UCSD-AML1 (cell line): ENCODE data around the gene ABLIM1.

Source experiments
- DNase-seq: peaks from one replicate; lab custom pipeline; 2025; ENCODE audit not compliant: unreplicated experiment; lab: John Stamatoyannopoulos, UW

The ABLIM1 gene

DNA sequence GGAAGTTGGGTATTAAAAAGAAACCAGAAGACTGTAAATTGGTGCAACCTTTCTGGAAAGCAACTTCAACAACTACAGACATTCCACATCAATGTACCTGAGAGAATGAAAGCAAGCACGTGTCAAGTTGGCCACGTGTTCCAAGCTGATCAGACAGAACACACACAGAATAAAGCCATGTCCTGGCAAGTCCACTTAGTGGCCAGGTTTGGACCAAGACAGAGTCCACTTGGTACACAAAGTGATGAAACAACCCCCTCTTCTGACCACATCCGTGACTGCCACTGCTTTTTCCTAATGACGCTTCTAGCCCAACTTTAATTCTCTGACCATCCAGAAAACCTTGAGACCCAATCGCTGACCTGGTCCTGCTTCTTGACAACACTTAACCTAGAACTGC, 109.4 kb downstream of the ABLIM1 start:
- peak; percentile 33 for DNase-seq

DNA sequence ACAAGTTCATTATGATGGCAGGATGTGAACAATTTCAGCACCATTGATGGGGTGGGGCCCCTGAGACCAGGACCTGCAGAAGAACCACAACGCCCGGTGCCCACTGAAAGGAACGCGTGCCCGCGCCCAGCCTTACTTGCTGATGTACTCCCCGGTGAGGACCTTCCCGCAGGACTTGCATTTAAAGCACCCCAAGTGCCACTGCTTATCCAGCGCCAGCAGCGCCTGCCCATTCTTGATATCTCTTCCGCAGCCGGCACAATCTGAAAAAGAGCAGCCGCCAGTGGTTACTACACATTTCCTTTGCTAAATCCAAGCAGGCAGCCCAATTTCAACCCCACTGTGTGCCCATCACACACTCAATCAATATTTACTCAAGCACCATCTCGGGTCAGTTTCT, 110.6 kb downstream of the ABLIM1 start:
- peak; percentile 64 for DNase-seq

DNA sequence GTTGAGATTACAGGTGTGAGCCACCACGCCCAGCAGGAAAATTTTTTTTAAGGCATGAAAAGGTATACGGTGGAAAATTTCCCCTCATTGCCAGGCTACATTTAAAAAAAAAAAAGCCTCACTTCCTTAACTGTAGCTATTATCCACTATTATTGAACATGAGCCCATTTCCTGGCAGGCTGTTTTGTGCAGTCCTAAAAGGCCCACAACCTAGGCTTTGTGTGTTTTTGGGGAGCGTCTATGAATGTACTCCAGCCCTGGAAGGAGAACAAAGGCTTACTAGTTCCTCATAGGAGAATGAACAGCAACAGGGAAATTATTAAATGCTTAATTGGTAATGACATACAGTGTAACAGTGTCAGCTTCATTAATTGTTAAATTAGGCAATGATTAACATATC, 111.0 kb downstream of the ABLIM1 start:
- DNase-seq, result no peak

DNA sequence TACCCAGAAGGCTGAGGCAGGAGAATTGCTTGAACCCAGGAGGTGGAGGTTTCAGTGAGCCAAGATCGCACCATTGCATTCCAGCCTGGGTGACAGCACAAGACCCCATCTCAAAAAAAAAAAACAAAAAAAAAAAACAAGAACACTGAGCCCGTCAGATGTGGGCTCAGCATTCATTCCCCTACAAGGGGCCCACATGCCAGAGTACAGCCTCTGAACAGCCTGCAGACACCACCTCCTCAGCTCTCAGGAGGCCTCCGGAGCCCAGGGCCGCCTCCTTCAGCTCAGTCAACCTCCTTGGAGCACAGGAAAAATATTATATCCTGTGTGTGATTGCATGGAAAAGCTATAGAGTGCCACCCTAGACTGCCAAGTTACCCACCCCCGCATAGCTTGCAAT, 112.3 kb downstream of the ABLIM1 start:
- no peak for DNase-seq

DNA sequence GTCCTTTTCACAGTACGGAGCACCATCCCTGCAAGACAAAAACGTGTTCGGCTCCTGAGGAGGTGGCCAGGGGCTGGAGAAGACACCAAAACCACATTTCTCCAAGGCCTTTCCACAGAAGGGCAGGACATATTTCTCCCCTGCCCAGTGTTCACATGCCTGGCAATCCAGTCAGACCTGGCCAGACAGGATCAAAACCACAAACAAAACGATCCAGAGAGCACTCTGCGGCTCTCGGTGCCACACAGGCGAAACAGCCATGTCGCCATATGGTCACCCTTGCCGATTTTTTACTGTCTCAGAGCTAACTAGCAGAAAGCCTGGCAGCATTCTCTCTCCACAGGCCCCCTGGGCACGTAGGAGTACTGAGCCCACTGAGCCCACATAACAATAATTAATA, 113.0 kb downstream of the ABLIM1 start:
- DNase-seq, result no peak

DNA sequence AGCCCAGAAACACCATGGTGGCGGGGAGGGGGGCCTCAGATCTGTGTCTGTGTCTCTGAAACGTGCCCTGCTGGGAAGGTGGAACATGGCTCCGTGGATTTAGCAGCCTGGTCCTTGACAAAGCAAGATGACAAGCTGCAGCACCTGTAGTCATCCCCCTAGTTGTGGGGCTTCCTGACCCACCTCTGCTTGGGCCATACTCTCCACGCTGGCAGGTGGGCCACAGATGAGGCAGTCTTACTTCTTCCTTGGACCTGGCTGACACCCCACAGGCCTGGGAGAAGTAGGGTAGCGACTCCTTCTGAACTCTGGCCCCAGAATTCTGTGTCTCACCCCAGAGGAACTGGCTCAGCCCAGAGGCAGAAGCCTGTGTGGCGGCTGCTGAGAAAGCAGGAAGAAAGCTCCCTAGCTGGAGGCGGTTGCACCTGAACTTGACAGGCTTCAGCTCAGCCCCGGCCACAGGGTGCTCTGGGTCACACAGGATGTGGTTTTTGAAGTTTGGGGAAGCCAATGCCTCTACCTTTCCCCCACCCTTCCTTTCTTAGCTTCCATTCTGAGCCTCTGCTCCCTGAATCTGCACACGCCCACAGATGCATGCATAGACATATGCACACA, 113.9 kb downstream of the ABLIM1 start:
- peak; percentile 85 for DNase-seq

DNA sequence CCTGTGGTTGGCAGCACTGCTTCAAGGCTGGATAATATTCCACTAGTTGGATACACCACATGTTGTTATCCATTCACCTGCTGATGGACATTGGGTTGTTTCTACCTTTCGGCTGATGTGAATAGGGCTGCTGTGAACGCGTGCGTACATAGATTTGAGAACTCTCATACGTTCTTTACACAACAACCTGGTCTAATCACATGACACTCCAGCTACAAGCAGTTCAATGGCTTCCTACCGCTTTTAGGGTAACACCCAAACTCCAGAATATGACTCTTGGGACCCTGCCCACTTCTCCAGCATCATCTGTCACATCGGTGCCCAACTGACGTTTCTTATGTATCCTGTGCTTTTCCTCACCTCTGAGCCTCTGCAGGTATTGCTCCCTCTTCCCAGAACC, 114.6 kb downstream of the ABLIM1 start:
- no peak for DNase-seq

DNA sequence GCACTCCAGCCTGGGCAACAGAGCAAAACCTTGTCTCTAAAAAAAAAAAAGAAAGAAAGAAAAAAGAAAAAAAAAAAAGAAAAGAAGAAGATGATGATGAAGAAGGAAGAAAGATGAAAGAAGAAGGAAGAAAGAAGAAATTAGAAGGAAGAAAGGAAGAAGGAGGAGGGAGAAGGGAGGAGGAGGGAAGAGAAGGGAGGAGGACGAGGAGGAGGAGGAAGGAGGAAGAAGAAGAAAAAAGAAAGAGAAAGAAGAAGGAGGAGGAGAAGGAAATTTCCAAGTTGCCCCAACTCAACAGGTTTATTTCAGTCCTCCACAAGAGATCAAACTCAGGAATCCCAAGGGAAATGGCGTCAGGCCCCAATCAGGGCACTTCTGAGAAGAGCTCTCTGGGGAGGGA, 115.7 kb downstream of the ABLIM1 start:
- DNase-seq, result no peak

DNA sequence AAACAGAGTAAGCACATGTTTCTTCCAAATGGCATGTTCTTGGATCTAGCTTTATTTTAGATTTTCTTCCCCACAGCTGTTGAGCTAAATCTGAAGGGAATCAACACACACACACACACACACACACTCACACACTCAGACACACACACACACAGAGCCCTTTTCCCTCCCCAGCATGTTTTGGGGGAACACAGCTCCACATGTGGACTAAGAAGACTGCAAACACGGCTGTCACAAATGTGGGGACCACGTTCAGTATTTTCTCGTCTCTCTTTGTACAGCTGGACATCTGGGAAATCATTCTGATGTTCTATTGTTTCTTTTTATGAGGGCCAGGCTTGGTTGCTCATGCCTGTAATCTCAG, 116.3 kb downstream of the ABLIM1 start:
- DNase-seq, result no peak

DNA sequence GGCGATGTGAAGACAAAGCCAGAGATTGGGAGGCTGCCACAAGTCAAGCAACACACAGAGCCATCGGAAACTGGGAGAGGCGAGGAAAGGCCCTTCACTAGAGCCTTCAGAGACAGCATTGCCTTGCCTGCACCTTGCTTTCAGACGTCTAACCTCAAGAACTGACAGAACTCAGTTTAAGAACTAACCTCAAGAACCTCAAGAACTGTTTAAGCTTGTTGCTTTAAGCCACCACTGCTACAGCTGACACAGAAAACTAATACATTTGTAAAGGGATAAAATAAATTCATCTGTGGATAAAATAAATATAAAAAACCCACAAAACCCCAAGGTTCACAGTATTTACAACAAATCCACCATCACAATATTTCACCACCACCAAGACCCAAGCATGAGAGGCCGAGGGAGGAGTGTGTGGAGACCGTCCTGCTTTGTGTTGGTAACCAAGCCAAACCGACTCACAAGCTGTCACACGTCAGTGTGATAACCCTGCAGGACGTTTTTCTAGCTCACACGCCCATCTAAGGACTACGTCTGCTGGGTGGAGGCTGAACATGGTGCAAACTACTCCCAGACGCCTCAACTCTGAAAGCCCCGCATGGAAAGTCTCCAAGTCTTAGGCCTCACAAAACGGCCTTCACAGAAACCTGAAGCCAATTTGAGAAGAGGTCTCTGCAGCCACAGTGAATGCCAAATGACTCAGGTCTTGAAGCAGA, 116.8 kb downstream of the ABLIM1 start:
- DNase-seq, result no peak

DNA sequence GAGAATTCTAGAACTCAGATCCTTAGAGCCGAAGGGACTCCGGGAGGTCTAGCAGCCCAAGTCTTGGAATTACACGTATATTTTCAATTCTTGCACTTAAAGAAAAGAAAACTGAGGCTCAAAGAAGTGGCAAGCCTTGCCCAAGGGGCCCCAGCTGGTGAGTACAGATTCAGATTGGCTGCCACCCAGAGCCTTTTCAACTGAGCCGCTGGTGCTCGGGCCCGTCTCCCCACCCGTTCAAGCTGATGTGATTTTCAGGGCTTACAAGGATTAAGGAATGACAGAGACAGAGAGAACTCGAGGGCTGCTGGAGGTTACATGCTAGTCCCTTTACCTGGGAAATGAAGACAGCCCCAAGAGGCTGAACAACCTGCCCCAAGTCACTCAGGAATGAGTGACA, 117.8 kb downstream of the ABLIM1 start:
- no peak for DNase-seq

DNA sequence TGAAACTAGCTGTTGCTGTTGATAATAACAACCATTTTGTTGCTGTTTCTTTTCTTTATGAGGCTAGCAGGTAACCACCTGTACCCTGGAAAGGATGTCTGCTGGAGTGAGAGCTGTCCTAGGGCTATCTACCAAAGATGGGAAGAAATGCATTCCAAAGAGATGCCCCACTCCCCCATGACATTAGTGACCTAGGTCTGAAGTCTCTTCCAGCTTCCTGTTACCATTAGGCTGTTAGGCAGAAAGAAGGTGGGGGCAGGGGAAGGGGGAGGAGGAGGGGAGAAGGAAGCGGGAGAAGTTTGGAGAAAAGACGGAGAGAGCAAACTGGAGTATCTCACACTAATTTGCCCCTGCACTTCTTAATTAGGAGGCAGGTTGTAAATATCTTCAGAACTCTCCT, 118.5 kb downstream of the ABLIM1 start:
- DNase-seq, result no peak

DNA sequence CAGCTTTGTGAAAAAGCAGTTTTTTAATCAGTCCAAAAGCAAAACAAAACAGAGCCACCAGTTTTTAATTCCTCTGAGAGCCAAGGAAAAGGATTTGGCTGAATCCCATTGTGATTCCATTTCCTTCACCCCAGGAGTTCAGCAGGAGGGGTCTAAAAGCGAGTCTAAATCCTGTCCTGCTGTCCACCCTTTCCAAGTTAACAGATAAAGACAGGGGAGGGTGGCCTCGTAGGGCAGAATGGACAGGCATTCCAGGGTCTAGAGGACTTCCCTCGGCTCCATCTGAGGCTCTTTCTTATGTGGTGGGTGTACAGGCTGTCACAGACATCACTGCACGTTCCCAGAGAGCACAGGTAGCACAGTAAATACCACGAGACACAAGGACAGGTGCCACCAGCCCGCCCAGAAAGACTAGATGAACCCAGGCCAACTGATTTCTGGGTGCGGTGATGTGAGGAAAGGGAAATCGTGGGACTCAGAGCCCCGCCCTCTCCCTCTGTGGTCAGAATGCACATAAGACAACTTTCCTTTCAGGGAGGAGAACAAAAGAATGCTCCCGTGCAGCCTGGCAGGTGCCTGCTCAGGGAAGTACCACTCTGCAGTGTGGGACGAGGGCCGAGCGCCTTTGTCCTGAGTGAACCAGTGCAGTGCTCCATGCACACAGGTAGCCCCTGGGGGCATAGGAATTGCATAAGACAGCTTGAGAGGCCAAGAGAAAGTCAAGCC, 119.7 kb downstream of the ABLIM1 start:
- DNase-seq, result peak; percentile 37

DNA sequence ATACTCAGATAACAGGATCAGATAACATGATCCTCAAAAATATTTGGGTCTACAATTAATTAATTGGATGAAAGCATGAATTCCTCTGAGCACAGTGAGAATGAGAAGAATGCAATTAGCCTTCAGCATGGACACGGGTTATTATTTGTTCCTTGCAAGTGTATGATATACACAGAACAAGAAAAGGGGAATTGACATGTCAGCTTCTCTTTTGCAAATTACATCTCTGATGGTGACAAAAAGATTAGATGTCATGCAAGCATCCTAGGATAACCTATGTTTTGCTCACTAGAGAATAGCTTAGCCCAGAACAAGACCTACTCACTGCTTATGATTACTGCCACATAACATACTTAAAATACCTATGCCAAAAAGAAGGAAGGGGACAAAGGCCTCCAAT, 120.3 kb downstream of the ABLIM1 start:
- DNase-seq, result no peak

DNA sequence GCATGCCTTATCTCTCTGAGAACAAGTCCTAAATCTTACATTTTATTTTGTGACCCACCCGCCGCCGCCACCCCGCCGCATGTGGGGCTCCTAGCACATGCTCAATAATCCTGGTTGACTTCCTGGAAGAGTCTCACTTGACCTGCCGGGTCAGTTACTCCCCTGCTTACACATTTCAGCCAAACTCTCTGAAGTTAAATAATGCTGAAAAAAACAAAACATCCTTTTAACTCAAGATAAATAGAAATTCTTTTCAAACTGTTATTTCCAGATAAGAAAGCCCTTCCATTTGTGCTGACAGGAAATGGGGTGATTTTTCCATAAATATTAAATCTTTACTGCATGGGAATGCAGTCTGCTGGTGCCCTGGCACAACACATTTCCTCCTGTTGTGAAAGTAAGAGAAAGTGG, 123.5 kb downstream of the ABLIM1 start:
- no peak for DNase-seq

DNA sequence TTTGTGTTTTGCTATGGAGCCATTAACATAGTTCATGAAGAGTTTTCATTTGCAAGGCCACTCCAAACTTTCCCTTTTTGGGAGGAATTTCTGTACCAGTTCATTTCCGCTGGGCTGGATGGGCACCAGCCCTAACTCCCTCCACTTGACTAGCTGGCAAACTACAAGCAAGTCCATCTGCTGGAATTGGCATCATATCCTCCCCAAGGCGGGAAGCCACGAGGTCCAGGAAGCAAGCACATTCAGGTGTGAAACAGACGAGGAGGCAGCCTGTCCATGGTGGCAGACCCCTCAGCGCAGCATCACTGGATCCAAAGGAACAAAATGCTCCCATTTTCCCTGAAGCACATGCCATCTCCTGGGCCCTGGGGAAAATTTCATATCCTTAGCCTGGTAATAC, 125.8 kb downstream of the ABLIM1 start:
- DNase-seq, result no peak

DNA sequence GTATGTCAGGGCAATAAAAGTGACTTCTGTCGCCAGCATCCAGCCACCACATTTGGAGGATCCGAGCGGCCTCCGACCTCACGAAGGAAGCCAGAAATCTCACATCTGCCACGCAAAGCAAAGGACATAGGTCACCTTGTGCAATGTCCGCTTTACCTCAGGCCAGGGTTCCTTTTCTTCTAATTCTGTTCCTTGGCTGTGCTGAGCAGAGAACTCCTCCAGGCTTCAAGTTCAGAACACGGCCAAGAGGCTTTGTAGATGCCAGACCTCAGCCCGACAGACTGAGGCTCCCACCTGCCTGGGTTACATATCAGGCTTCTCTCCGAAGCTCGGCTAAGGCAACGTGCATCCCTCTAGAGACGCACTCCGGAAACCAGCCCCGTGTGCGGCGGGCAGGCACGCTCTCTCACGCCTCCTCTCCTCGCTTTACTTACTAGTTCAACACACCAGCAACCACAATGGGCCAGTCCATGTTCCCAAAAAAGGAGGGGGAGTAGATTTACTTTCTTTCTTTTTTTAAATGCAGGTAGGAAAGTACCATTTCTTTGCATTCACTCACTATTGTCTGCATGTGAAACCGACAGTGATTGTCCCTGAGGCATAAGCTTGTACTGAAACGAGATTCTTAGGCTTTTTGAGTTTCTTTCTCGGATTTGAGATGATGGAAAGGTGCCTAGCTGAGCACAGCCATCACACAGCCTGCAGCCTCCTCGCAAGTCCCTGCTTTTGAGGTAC, 131.4 kb downstream of the ABLIM1 start:
- DNase-seq, result peak; percentile 75

DNA sequence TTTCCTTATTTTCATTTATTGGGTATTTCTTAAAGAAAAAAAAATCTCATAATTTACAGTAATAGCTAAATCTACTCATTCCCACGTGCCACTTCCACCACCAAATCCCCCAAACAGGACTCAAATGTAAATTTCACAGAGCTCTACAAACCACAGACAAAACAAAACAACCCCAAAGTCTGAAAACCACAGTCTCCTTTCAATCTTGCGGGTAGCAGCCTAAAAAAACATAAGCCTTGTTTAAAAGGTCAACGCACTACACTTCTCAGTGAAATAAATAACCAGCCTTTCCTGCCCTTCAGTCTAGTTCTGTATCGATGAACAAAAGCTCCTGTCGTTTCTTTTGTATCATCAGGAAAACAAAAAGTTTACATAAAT, 132.0 kb downstream of the ABLIM1 start:
- DNase-seq, result no peak

DNA sequence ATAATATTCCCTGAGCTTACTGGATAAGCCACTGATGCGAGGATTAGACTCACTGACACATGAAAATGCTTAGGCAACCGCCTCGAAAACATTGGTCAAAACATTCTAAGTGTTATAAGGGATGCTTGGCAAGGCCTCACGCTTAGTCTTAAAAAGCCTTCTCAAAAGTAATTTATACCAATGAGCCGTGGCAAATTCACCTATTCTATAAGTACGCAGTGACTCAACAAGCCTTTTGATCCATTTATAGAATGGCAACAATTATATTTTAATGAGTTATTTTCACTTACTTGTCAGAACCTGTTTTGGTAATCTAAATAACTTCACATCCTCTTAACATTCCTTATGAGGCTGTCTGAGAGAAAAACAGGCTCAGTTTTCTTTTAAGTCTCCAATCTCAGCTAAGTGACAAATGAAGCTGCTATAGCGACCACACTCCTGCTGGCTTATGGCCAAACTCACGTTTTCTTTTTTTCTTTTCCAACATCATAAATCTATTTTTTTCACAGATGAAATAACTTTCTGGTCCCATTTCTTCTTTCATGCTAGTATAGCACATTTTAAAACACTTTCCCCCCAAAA, 132.6 kb downstream of the ABLIM1 start:
- no peak for DNase-seq

DNA sequence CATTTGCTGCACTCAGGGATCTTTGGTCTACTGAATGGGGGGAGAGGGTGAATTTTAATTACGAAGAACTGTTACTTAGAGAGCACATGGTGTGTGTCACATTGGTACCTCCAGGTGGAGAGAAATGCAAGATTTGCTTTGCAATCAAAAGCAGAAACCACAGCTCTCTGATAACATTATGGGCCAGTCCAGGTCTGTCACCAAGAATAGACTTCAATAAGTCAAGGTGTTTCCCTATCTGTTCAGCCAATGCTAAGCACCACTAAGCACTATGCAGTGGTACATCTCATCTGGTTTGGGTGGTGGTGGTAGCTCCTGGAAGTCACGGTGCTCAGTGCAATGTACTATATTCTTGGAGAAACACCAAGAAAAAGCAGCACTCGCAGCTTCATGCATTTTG, 134.2 kb downstream of the ABLIM1 start:
- DNase-seq, result no peak

DNA sequence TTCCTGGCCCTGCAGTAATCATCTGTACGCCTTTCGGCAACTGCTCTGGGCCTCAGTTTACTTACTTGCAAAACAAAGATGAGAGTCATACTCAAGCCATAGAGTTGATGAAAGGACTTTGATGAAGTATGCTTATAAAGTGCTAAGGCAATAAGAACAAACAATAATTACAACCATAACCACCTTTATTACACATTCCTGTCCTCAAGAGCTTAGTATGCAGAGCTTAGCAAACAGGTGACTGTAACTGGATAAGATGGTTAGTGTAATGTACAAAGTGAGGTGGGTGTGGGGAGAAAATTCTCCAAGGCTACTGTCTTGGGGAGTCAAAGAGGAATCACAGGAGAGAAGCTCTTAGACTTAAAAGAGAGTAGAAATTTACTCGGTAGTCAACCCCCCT, 136.8 kb downstream of the ABLIM1 start:
- no peak for DNase-seq
